NCI-H524 (cell line): ENCODE results near the gene DUOX1.

Source experiments
- DNase-seq, 2 experiments: peaks; one replicate each; lab custom pipeline; 2025; lab: John Stamatoyannopoulos, UW

DUOX1 gene

GRCh38 chr15:45168751-45169551, 39.2 kb downstream of the DUOX1 start:
- peak in 1 of 2 experiments; percentile 76 for DNase-seq

GRCh38 chr15:45169608-45170480, 40.0 kb downstream of the DUOX1 start:
- DNase-seq = peak; percentile 91 to 96

GRCh38 chr15:45171912-45172311, 42.1 kb downstream of the DUOX1 start:
- DNase-seq = no peak

- DNase-seq = peak; percentile 54 to 71
Measured at GRCh38 chr15:45174069-45174468, 44.3 kb downstream of the DUOX1 start.

- DNase-seq = no peak
Measured at GRCh38 chr15:45174577-45174976, 44.8 kb downstream of the DUOX1 start.

- no peak for DNase-seq
Measured at GRCh38 chr15:45177285-45177684, 47.5 kb downstream of the DUOX1 start.

- peak in 1 of 2 experiments; percentile 41 for DNase-seq
Measured at GRCh38 chr15:45179221-45179985, 49.6 kb downstream of the DUOX1 start.

- DNase-seq = no peak
Measured at GRCh38 chr15:45180201-45180600, 50.4 kb downstream of the DUOX1 start.

- no peak for DNase-seq
Measured at GRCh38 chr15:45180648-45181436, 51.0 kb downstream of the DUOX1 start.

GRCh38 chr15:45181491-45182285, 51.9 kb downstream of the DUOX1 start:
- peak; percentile 97 to 99 for DNase-seq

- DNase-seq = no peak
Measured at GRCh38 chr15:45182996-45183395, 53.2 kb downstream of the DUOX1 start.

GRCh38 chr15:45183511-45183910, 53.7 kb downstream of the DUOX1 start:
- peak; percentile 91 to 95 for DNase-seq

GRCh38 chr15:45184562-45185041, 54.8 kb downstream of the DUOX1 start:
- peak; percentile 66 to 85 for DNase-seq

- no peak for DNase-seq
Measured at GRCh38 chr15:45185069-45185779, 55.4 kb downstream of the DUOX1 start.

- no peak for DNase-seq
Measured at GRCh38 chr15:45185903-45186770, 56.3 kb downstream of the DUOX1 start.

GRCh38 chr15:45186771-45187577, 57.2 kb downstream of the DUOX1 start:
- DNase-seq = no peak

GRCh38 chr15:45187578-45187893, 57.7 kb downstream of the DUOX1 start:
- no peak for DNase-seq
